PC-9 (cell line): ENCODE data around the gene CELA3A. TPM values are rescaled to one million over a fixed set of nuclear protein-coding genes. Genes with fewer than 3 reads are reported as not detected.
"Not testable (repeated sequence)": the region's sequence is repeated elsewhere in the genome, so short reads cannot be mapped to it uniquely, and the experiment has no call there.

Experiments used
- BruUV-seq: library from RNA; stranded (reverse); fragments of 400-500 nt; replicated peaks from 2 replicates; lab custom pipeline; 2021; lab: Mats Ljungman, UMichigan
- CTCF ChIA-PET: fragments of 300-600 bp; sonication (Branson Sonifier 250); formaldehyde crosslinking; loops from one replicate; lab custom pipeline; 2022; ENCODE audit warnings: antibody characterized with exemption; lab: Charles Lee
- POLR2A ChIA-PET: fragments of 300-600 bp; sonication (Branson Sonifier 250); formaldehyde crosslinking; loops from one replicate; lab custom pipeline; 2022; ENCODE audit warnings: antibody characterized with exemption; ENCODE audit not compliant: unreplicated experiment; lab: Charles Lee
- DNase-seq, 2 experiments: peaks; one replicate each; pipeline versions ENCODE4 v3.0.0 to v3.0.0-alpha.2; 2015 to 2022; ENCODE audit warnings: mixed read lengths in 1 of 2
- H2AFZ ChIP-seq: fragments of 200-600 bp; sonication (generic); 2 replicates; pipeline ENCODE4 v1.8.1; 2017; ENCODE audit warnings: antibody characterized with exemption
- H3F3A ChIP-seq: fragments of 200-600 bp; sonication (generic); 2 replicates; pipeline ENCODE4 v1.8.1; 2017; ENCODE audit warnings: antibody characterized with exemption, mild to moderate bottlenecking, low read depth; ENCODE audit not compliant: insufficient read depth
- H3K27ac ChIP-seq: fragments of 200-600 bp; sonication (generic); 2 replicates; pipeline ENCODE4 v1.6.1; 2016; ENCODE audit warnings: mixed run types
- H3K27me3 ChIP-seq: fragments of 200-600 bp; sonication (generic); 2 replicates; pipeline ENCODE4 v1.6.1; 2016; ENCODE audit warnings: low read depth, mixed run types; ENCODE audit not compliant: insufficient read depth
- H3K36me3 ChIP-seq: fragments of 200-600 bp; sonication (generic); 2 replicates; pipeline ENCODE4 v1.6.1; 2016; ENCODE audit warnings: low read depth, mixed run types
- H3K4me1 ChIP-seq: fragments of 200-600 bp; sonication (generic); replicated peaks from 2 replicates; pipeline ENCODE4 v1.6.1; 2016; ENCODE audit warnings: mixed run types; ENCODE audit not compliant: insufficient read depth
- H3K4me2 ChIP-seq: fragments of 200-600 bp; sonication (generic); 2 replicates; pipeline ENCODE4 v1.6.1; 2017; ENCODE audit warnings: mixed run types
- H3K4me3 ChIP-seq: fragments of 200-600 bp; sonication (generic); 2 replicates; pipeline ENCODE4 v1.6.1; 2016; ENCODE audit warnings: mixed run types
- H3K79me2 ChIP-seq: fragments of 200-600 bp; sonication (generic); 2 replicates; pipeline ENCODE4 v1.6.1; 2017; ENCODE audit warnings: low read depth, mixed run types
- H3K9me2 ChIP-seq: fragments of 200-600 bp; sonication (generic); 2 replicates; pipeline ENCODE4 v1.8.1; 2017; ENCODE audit warnings: mild to moderate bottlenecking; ENCODE audit not compliant: insufficient read depth
- H3K9me3 ChIP-seq: fragments of 200-600 bp; sonication (generic); 2 replicates; pipeline ENCODE4 v1.8.1; 2016; ENCODE audit warnings: low read depth; ENCODE audit not compliant: insufficient read depth
- H4K20me1 ChIP-seq: fragments of 200-600 bp; sonication (generic); 2 replicates; pipeline ENCODE4 v1.8.1; 2017; ENCODE audit not compliant: insufficient read depth
- intact Hi-C: fragments of 100-400 bp; cut with micrococcal nuclease; formaldehyde crosslinking; loops from one replicate; pipeline ENCODE4 v1.10.0; 2022; ENCODE audit not compliant: unreplicated experiment
- total RNA-seq: library from RNA; stranded (reverse); gene quantifications from 2 replicates; pipeline ENCODE4 v1.2.3, GENCODE V29; 2021

CELA3A gene
- total RNA-seq, 1 experiment from 2014 or later, result not detected

- H3K27ac ChIP-seq, H4K20me1 ChIP-seq, H3F3A ChIP-seq, H3K4me1 ChIP-seq, intact Hi-C loops, H2AFZ ChIP-seq, H3K4me2 ChIP-seq, H3K79me2 ChIP-seq, H3K36me3 ChIP-seq, H3K4me3 ChIP-seq, POLR2A ChIA-PET, BruUV-seq, H3K9me2 ChIP-seq, H3K27me3 ChIP-seq, H3K9me3 ChIP-seq: not testable (repeated sequence)
- CTCF ChIA-PET, result interaction anchor here (0.7 kb wide), 1 partner anchor 25 kb away, joined by 3 read pairs; no protein-coding TSS in a partner anchor
- peak in 1 of 2 experiments; percentile 25 for DNase-seq
Observed at GRCh38 chr1:21980515-21981220, 20.8 kb upstream of the CELA3A start.

GRCh38 chr1:21981253-21981652, 20.2 kb upstream of the CELA3A start:
- H3K9me2 ChIP-seq, H3K79me2 ChIP-seq, H3K4me3 ChIP-seq, H3K36me3 ChIP-seq, H3K4me1 ChIP-seq, BruUV-seq, intact Hi-C loops, H4K20me1 ChIP-seq, H3K27ac ChIP-seq, H3K4me2 ChIP-seq, POLR2A ChIA-PET, H3K9me3 ChIP-seq, H2AFZ ChIP-seq, H3F3A ChIP-seq, DNase-seq, H3K27me3 ChIP-seq: not testable (repeated sequence)
- CTCF ChIA-PET, result interaction anchor here (0.7 kb wide), 1 partner anchor 25 kb away, joined by 3 read pairs; no protein-coding TSS in a partner anchor

GRCh38 chr1:21982122-21982521, 19.3 kb upstream of the CELA3A start:
- H3K4me3 ChIP-seq, H3K9me3 ChIP-seq, H3K36me3 ChIP-seq, H3K27ac ChIP-seq, H4K20me1 ChIP-seq, H3K9me2 ChIP-seq, H3F3A ChIP-seq, H3K27me3 ChIP-seq, CTCF ChIA-PET, H3K4me2 ChIP-seq, H3K79me2 ChIP-seq, BruUV-seq, DNase-seq, H3K4me1 ChIP-seq, intact Hi-C loops, H2AFZ ChIP-seq: not testable (repeated sequence)
- POLR2A ChIA-PET, result interaction anchor here (0.7 kb wide), 1 partner anchor 405 kb away, joined by 7 read pairs; no protein-coding TSS in a partner anchor

GRCh38 chr1:21983539-21983938, 17.9 kb upstream of the CELA3A start:
- CTCF ChIA-PET, result interaction anchor here (0.7 kb wide), 1 partner anchor 45 kb away, joined by 6 read pairs; no protein-coding TSS in a partner anchor
- H3K79me2 ChIP-seq, H3K4me1 ChIP-seq, BruUV-seq, H3K4me2 ChIP-seq, DNase-seq, H3F3A ChIP-seq, H3K4me3 ChIP-seq, POLR2A ChIA-PET, intact Hi-C loops, H4K20me1 ChIP-seq, H3K27me3 ChIP-seq, H2AFZ ChIP-seq, H3K9me2 ChIP-seq, H3K27ac ChIP-seq, H3K9me3 ChIP-seq, H3K36me3 ChIP-seq: not testable (repeated sequence)

- H3K27me3 ChIP-seq, POLR2A ChIA-PET, H3K9me3 ChIP-seq, DNase-seq, H3K4me3 ChIP-seq, H3K79me2 ChIP-seq, H3K27ac ChIP-seq, H3K9me2 ChIP-seq, H3K4me1 ChIP-seq, H3F3A ChIP-seq, H3K4me2 ChIP-seq, BruUV-seq, H2AFZ ChIP-seq, H4K20me1 ChIP-seq, intact Hi-C loops, CTCF ChIA-PET, H3K36me3 ChIP-seq: not testable (repeated sequence)
Observed at GRCh38 chr1:21985893-21986292, 15.6 kb upstream of the CELA3A start.

GRCh38 chr1:21986386-21986785, 15.1 kb upstream of the CELA3A start:
- H3K27me3 ChIP-seq, H3K4me3 ChIP-seq, H3K9me2 ChIP-seq, H4K20me1 ChIP-seq, H3K27ac ChIP-seq, H3K4me2 ChIP-seq, BruUV-seq, H2AFZ ChIP-seq, H3K36me3 ChIP-seq, H3F3A ChIP-seq, H3K9me3 ChIP-seq, POLR2A ChIA-PET, intact Hi-C loops, CTCF ChIA-PET, H3K79me2 ChIP-seq, DNase-seq, H3K4me1 ChIP-seq: not testable (repeated sequence)

- H3K9me2 ChIP-seq, H3K4me1 ChIP-seq, DNase-seq, H3K27me3 ChIP-seq, H3K79me2 ChIP-seq, H3K4me3 ChIP-seq, H3K4me2 ChIP-seq, H4K20me1 ChIP-seq, POLR2A ChIA-PET, CTCF ChIA-PET, H3K9me3 ChIP-seq, H3F3A ChIP-seq, H3K27ac ChIP-seq, intact Hi-C loops, H2AFZ ChIP-seq, H3K36me3 ChIP-seq, BruUV-seq: not testable (repeated sequence)
Observed at GRCh38 chr1:21989672-21990393, 11.6 kb upstream of the CELA3A start.
